Raji (cell line): ENCODE data around the gene CAPSL.

Experiments used
- POLR2A ChIP-seq: IDR thresholded peaks from 2 replicates; pipeline ENCODE4 v1.6.1; 2011; ENCODE audit warnings: low read depth, low read length, control low read depth; ENCODE audit not compliant: insufficient read depth

CAPSL gene

DNA sequence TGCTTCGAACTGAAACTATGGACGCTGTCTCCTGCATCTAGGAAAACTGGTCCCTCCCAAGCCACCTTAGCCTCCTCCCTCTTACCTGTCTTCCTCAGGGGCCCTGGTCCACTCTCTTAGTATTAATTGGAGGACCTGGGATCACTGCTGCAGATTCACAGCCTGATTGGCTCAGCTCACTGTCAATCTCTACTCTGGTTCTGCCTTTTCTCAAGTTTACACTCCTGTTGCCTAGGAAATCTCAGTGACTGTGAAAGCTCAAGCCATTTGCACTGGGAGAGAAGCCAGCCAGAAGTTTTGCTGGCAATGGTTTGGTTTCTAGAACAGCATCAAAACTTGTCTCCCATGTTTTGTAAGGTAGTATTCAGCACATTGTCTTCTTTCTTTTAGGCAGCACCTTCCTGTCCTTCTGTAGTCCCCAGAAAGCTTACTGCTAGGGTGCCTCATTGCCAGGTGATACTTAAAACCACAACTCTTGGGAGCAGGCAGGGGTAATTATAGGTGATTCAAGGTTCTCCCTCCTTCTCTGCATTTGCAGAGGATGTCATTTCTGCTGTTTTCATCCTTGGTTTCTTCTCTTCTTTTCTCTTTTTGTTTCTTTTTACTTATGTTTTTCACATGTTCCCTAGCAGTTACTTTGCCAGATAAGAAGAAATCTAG, at the start of gene CAPSL:
Gene CAPSL, minus strand, starts transcription at position 55 of the 660 bp plus-strand sequence. CDS start 17,502 bp downstream, outside the sequence.
- TF ChIP-seq POLR2A = no peak

DNA sequence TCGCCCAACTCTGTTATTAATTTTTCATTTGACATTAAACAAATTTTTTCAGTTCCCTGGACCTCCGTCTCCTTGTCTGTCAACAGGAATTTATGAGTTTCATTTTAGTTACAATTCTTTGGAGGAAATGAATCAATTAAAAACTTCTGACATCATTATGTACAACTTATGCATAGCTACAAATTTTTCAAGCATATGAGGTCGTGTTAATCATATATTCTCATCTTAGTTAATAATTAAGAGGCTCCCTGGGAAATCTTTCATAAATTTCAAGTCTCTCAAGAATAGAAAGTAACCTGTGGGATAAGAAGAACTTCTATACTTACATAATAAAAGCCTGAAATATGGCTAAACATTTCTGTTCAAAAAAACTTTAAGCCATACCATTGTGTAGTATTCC, 49.4 kb upstream of the CAPSL start:
- no peak for TF ChIP-seq POLR2A

DNA sequence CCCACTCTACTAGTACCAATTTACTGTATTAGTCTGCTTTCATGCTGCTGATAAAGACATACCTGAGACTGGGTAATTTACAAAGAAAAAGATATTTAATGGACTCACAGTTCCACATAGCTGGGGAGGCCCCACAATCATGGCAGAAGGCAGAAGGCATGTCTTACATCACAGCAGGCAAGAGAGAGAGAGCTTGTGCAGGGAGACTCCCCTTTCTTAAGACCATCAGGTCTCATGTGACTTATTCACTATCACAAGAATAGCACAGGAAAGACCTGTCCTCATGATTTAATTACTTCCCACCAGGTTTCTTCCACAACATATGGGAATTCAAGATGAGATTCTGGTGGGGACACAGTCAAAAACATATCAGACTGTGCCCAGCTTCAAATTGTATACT, 41.3 kb upstream of the CAPSL start:
- no peak for TF ChIP-seq POLR2A

DNA sequence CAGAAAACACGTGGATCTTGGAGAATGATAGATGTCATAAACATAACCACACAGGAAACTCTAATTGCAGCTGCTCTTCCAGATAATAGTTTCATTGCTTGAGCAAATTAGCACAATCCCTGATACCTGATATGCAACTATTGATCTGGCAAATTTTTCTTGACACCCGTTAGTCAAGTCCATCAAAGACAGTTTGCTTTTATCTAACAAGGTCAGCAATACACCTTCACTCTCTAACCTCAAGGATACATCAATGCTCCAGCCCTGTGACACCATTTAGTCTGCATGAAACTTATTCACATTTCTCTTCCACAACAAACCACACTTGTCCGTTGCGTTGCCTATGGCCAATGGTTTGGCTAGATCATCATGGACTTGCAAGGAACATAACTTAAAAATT, 36.1 kb upstream of the CAPSL start:
- TF ChIP-seq POLR2A = no peak

DNA sequence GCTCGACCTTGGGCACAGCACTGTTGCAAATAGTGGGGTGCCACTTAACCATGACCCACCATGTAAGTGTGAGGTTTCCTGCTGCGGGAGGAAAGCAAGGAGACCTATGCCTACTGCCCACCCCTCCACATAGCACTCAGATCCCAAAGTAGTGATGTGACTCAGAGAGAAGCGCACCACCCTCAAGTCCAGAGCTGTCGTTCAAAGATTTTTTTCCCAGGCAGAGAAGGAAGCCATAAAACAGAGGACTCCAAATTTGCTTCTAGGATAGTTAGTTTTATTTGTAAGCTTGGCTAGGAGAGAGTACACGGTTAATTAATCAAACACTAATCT, 33.4 kb upstream of the CAPSL start:
- TF ChIP-seq POLR2A = no peak

DNA sequence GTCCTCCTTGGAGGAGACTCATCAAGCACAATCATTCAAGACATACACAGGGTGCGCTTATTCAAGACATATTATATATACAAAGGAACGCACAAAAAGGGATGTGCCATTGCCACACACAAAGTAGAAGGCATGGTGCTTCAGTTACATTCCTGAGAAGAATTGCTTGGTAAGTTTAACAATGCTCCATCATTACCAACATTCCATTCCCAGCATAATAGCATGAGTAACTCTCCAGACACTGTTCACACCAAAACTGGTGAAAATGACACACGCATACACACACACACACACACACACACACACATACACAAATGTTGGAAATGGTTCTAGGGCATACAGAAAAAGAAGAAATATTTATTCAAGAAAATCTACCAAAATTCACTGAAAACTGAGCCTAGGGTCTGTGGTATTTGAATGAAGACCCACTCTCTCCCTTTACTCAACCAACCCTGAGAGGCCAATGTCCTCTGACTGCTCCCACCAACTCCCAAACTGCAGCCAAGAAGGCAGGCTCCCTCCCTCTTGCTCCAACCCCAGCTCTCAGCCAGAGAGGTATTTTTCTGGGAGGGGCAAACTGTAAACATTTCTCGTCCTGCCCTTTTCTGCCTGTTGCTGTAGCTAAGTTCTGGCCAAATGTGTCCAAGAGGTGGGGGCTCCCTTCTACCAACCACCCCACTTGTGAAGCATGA, 32.9 kb upstream of the CAPSL start:
- no peak for TF ChIP-seq POLR2A

DNA sequence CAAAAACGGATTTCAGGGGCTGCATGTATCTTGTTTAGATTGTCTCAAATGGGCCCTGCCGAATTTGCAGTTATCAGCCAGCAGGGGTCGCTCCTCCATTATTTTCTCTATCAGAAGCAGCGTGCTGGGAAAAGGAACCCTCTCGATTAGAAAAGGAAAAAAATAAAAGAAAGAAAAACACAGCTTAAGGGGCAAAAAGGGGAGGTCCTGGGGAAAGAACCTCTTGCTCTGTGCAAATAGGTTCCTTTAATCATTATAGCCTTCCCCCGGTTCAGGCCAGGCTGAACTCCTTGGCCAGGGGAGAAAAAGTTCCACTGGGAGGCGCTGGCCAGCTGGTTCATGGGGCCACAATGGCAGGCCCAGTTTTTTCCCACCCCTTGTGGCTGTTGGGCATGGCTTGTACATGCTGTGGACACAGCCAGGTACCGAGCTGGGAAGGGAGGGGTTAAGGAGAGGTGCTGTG, 25.0 kb upstream of the CAPSL start:
- no peak for TF ChIP-seq POLR2A

DNA sequence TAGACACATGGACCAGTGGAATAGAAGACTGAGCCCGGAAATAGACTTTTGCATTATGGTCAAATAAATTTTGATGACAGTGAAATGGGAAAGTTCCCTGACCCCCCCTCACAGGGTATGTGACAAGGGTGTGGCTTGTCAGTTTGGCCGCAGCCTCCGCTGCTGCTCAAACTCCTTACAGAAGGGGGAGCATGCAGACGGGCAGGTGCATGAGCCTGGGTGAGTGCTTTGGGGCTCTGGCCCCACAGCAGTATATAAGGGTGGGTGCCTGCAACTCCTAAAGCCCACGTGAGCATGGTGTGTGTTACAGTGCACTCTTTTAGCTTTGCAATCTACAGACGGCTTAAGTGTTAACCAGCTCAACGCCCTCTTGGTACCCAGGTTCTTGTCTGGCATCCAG, 21.9 kb upstream of the CAPSL start:
- TF ChIP-seq POLR2A = no peak

DNA sequence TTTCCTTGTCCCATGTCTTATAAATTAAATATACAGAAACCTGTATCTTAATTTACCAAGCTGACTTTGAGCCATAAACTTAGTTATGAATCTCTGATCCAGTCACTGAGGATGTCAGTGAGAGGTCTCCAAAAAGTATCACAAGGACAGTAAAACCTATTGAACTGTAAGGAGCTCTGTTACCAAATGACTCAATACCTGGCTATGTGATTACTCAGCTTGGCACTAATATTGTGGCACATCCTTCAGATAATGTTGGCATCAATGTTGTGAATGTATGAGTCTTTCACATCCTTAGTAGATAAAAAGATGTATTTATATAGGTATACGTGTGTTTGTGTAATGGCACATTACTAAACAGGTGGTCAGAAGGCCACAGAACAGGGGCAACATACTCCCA, 18.0 kb upstream of the CAPSL start:
- no peak for TF ChIP-seq POLR2A

DNA sequence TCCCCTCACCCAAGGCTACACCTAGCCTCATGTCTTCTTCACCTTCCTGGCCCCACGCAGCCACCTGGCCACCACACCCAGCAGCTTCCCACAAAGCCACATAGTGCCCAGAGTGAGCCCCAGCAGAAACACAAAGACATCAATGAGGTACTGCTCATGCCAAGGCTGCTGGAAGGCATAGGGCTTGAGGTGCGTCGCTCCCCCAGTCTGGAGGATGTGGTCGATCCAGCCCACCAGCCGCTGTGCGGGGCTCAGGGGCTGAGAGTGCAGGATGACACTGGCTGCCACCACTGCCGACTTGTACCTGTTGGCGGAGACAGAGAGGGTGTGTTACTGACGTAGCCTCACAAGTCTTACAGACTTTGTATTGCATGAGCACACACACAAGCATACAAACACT, 15.8 kb upstream of the CAPSL start:
- no peak for TF ChIP-seq POLR2A

DNA sequence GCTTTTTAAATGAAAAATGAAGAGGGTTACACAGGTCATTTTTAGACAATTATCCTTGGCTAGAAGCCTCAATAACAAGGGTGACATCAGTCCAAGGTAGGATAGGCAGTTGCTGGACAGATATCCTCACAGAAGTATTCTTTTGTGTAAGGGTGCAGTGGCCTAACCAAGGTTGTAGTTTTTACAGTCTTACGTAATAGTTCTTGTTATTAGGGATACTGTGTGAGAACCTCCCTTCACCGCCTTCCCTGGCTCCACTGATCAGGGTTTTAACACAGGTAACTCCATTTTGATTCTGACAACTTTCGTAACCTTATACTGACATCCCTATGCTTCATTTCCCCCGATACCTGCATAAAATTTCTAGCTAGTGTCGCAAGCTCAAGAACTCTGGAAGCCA, 8.7 kb upstream of the CAPSL start:
- TF ChIP-seq POLR2A = no peak

DNA sequence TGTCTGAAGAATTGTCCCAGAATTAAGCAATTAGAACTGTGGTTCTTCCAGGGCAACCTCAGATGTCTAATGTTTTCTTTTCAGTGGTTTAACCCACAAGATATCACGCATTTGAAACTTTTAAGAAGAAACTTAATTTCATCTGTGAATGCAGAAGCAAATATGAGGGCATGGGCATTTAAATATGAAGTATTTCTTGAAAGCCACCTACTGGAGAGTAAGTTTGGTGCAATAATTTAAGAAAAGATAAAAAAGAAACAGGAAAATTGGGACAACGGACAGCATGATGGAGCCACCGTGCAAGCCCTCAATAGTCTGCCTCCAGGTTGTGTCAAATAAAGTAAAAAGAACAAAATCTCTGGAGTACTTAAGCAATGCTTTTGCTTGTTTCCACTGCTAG, 1.2 kb upstream of the CAPSL start:
- no peak for TF ChIP-seq POLR2A

DNA sequence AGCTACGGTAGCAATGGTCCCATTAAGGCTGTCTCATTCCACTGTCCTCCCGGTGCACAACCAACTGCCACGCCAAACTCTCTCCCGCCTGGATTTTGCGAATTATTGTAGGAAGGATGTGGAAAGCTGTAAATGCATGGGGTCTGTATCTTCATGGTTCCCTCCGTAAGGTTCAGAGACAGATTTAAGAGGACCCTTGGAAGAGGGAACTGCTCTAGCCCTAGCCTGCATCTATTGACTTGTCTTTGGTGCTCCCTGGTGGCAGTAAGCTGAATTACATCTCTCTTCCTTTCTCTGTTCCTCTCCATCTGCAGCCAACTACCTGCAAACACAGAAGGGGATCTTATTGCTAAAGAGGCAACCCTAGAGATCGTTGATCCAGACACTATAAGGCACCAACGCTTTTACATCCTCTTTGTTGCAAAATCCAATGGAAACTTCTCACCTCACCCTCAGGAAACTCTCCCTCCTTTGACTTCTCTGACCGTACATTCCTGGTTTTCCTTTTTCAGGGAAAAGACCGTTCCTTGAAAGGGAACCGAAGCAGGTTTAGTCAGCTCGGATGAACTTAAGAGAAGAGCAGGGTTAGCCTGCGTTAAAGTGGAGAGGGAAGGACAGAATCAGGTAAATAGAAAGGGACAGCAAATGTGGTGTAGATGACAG, 11.9 kb downstream of the CAPSL start:
- TF ChIP-seq POLR2A = no peak

DNA sequence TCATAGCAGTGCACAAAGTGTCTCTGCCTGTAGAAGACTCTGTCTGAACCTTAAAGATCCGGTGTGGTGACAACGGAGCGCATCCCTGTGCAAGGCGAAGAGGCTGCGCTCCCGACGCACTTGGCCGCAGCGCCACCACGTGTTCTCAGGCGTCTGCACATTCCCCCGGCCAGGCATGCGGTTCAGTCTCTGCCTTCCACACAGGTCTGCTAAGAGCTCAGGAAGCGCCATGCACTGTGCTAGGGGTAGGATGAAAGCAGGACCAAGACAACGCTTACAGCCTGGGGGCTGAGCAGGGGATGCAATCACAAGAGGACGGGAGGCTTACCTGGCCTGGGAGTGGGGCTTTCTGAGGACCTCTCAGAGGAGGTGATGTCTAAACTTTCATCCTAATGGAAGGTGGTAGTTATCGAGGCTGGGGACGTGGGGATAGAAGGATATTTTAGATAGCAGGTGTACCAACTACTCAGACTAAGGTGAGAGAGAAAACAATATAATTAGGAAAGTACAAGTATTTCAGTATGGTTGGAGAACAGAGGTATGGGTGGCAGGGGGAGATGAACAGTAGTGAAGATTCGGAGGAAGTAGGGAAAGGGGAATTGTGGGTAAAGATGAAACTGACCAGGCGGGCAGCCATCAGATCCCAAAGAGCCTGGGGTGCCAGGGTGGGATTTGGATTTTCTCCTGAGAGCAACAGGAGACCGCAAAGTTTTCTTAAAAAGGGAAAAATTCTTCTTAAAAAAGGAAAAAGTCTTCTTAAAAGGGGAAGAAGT, 13.3 kb downstream of the CAPSL start:
- TF ChIP-seq POLR2A = no peak

DNA sequence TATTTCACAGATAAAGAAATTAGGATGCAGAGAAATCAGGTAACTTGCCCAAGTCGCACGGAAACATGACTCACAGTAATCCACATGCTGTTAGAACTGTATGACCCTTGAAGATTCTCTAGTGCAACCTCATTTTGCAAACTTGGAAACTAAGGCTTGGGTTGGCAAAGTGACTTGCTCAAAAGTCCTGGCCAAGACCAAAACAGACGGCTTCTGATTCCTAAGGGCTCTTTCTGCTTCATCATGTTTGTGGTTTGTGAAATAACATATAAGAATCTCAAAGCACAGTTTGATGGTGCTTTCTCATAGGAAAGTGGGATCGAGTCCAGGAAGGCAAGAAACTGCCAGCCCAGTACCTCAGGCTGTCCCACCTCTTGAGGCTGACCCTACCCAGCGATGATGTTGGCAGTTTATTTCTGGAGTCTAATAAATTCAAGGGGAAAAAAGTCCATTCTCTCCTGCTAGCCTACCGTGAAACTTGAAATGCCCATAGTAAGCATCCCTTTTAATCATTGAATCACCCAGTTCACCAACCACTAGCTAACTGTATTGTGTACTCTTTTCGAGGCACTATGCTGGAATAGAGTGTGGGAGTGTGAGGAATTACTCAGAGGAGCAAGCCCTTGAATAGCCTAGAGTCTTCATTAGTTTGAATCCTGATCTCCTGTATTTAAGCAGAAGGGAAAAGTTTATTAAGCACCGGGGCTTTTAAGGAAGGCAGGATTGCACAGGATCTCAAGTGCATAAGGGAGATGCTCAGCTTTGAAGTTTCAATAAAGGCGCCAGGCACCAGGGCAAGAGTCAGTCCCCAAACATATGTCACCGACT, 14.1 kb downstream of the CAPSL start:
- TF ChIP-seq POLR2A = no peak
